ENCODE measurements around the gene WFS1. TPM values are rescaled to one million over a fixed set of nuclear protein-coding genes. Genes with fewer than 3 reads are reported as not detected.

Gene WFS1
- total and polyA plus RNA-seq, 2 of the 13 experiments (the other 11 are each of a cell fraction or from before 2014, with no cell fraction given), result 39.1 to 42.2 TPM

GRCh38 chr4:6300359-6300758 lies 30.7 kb downstream of the WFS1 start (continued):
- TF ChIP-seq ZNF407 (CRISPR knock-in tag; IDR thresholded peaks at IDR 0.05; ENCODE audit: not compliant biosample characterization), result no peak

GRCh38 chr4:6301051-6301731 lies 31.5 kb downstream of the WFS1 start:
- Histone ChIP-seq H3K4me3 (replicated peaks in 1 of 3; ENCODE audit: insufficient read depth in 1 of 3, low read depth in 2 of 3, low read length in 3 of 3) (no peak overlapping the region), H3K36me3 (replicated peaks in 1 of 2; ENCODE audit: control insufficient read depth in 1 of 2, insufficient read depth in 2 of 2, low read length in 2 of 2) (peaks cover 34 to 51% of the 10 kb centered on the region in 2 experiments), H3K4me2 (ENCODE audit: low read depth, low read length) (no peak overlapping the region), H4K20me1 (ENCODE audit: insufficient read depth, low read length) (no peaks in the 10 kb centered on the region), H3K9me3 (ENCODE audit: low read length) (no peaks in the 10 kb centered on the region), H3K79me2 (ENCODE audit: insufficient read depth, low read length) (no peaks in the 10 kb centered on the region), H3K9ac (ENCODE audit: insufficient read depth, low read depth, low read length) (no peak overlapping the region), H3K27me3 (ENCODE audit: control insufficient read depth in 1 of 2, insufficient read depth in 2 of 2, low read length in 2 of 2) (no peaks in the 10 kb centered on the region), H3K27ac (ENCODE audit: extremely low read length, insufficient read depth, low read length) (no peak overlapping the region), H2AFZ (ENCODE audit: low read length) (no peak overlapping the region), H3K4me1 (ENCODE audit: insufficient read depth, low read length) (0 out of 2 replicates have a peak, but pooled peaks cover 2% of the 10 kb centered on the region)
- POLR2A ChIA-PET, result no interaction called here
- TF ChIP-seq TCF7 (IDR thresholded peaks at IDR 0.05; ENCODE audit: low read depth), result no peak
- no peak for TF ChIP-seq TEAD2 (CRISPR knock-in tag; IDR thresholded peaks at IDR 0.05)
- TF ChIP-seq SP1 (IDR thresholded peaks at IDR 0.05), result no peak
- TF ChIP-seq SP1 (CRISPR knock-in tag; IDR thresholded peaks at IDR 0.05), result no peak
- no peak for TF ChIP-seq ZMYM4 (CRISPR knock-in tag; IDR thresholded peaks at IDR 0.05)
- TF ChIP-seq SRF (IDR thresholded peaks at IDR 0.05; ENCODE audit: low read depth, low read length), result no peak
- TF ChIP-seq GFI1 (CRISPR knock-in tag; IDR thresholded peaks at IDR 0.05; ENCODE audit: borderline replicate concordance), result no peak
- TF ChIP-seq AKAP8 (CRISPR knock-in tag; IDR thresholded peaks at IDR 0.05), result no peak
- no peak for TF ChIP-seq ZSCAN25 (CRISPR knock-in tag; IDR thresholded peaks at IDR 0.05)
- no peak for TF ChIP-seq TOE1 (CRISPR knock-in tag; IDR thresholded peaks at IDR 0.05)
- no peak for TF ChIP-seq FOXA3 (CRISPR knock-in tag; IDR thresholded peaks at IDR 0.05)
- TF ChIP-seq MLX (CRISPR knock-in tag; IDR thresholded peaks at IDR 0.05), result no peak
- no peak for TF ChIP-seq NFKB2 (CRISPR knock-in tag; IDR thresholded peaks at IDR 0.05; ENCODE audit: borderline replicate concordance)
- TF ChIP-seq ZNF431 (CRISPR knock-in tag; IDR thresholded peaks at IDR 0.05; ENCODE audit: borderline replicate concordance, low read depth), result no peak
- no peak for TF ChIP-seq SETDB1 (CRISPR knock-in tag; IDR thresholded peaks at IDR 0.05; ENCODE audit: borderline replicate concordance)
- TF ChIP-seq ZNF44 (CRISPR knock-in tag; IDR thresholded peaks at IDR 0.05), result no peak
- CTCF ChIA-PET (ENCODE audit: low intra/inter-chr PET ratio, low total read pairs), result no interaction called here
- no peak for FAIRE-seq
- in situ Hi-C loops (cut with HindIII; ENCODE audit: extremely low pct_ligation_motif_present, low pct_unique_long_range_greater_than_20kb) (no loop called here), intact Hi-C loops (cut with micrococcal nuclease; ENCODE audit: unreplicated experiment) (no loop called here)
- no peak for DNase-seq (ENCODE audit: low spot score)
- ATAC-seq, result no peak
- 90% methylated on average over 30 of the region's 35 CpGs for WGBS (ENCODE audit: low lambda C conversion rate)
- BruUV-seq (replicated peaks), result no TSS peak
